Keratinocyte (primary cell): Measurements from ENCODE around the gene TMEM267. TPM values are rescaled to one million over a fixed set of nuclear protein-coding genes. Genes with fewer than 3 reads are reported as not detected.

Experiments
- DNase-seq: peaks from one replicate; pipeline ENCODE4 v3.0.0-alpha.2; 2011; ENCODE audit warnings: low read depth, missing footprints, low spot score
- FAIRE-seq: peaks from 2 replicates; lab custom pipeline; 2011; peaks lifted over from hg19 to GRCh38; lab: Jason Lieb, UNC
- H2AFZ ChIP-seq: 2 replicates; pipeline ENCODE4 v1.6.0; 2012; ENCODE audit warnings: low read length, control low read depth, inconsistent platforms; ENCODE audit not compliant: control insufficient read depth
- H3K27ac ChIP-seq: 2 replicates; pipeline ENCODE4 v1.5.1; 2011; ENCODE audit warnings: low read length; ENCODE audit not compliant: control insufficient read depth, insufficient read depth
- H3K27me3 ChIP-seq: 3 replicates; pipeline ENCODE4 v1.6.0; 2011; ENCODE audit warnings: low read length; ENCODE audit not compliant: control insufficient read depth, insufficient read depth; ENCODE audit errors: extremely low read depth
- H3K36me3 ChIP-seq, 2 experiments: 2 replicates in 1 of 2; 3 replicates in 1 of 2; pipeline ENCODE4 v1.5.1; 2011; ENCODE audit warnings: low read length in 2 of 2, mild to moderate bottlenecking in 1 of 2; ENCODE audit not compliant: control insufficient read depth in 2 of 2, insufficient read depth in 2 of 2; ENCODE audit errors: extremely low read depth in 1 of 2
- H3K4me1 ChIP-seq: 3 replicates; pipeline ENCODE4 v1.5.1; 2011; ENCODE audit warnings: low read length; ENCODE audit not compliant: control insufficient read depth, insufficient read depth; ENCODE audit errors: extremely low read depth
- H3K4me2 ChIP-seq: 3 replicates; pipeline ENCODE4 v1.6.0; 2011; ENCODE audit warnings: low read depth, low read length; ENCODE audit not compliant: control insufficient read depth, insufficient read depth; ENCODE audit errors: extremely low read depth
- H3K4me3 ChIP-seq, 3 experiments: fragments of 200-600 bp in 1 of 3; sonication (generic) in 1 of 3; 2 replicates in 2 of 3; 3 replicates in 1 of 3; pipeline ENCODE4 v1.5.1; 2011 to 2016; ENCODE audit warnings: low read length in 3 of 3, mild to moderate bottlenecking in 3 of 3, control low read depth in 2 of 3, inconsistent platforms in 1 of 3, low read depth in 1 of 3, mixed read lengths in 1 of 3, mixed run types in 1 of 3, moderate library complexity in 1 of 3; ENCODE audit not compliant: control insufficient read depth in 2 of 3, insufficient read depth in 2 of 3; ENCODE audit errors: extremely low read depth in 1 of 3
- H3K79me2 ChIP-seq: 2 replicates; pipeline ENCODE4 v1.6.0; 2012; ENCODE audit warnings: low read length; ENCODE audit not compliant: control insufficient read depth, insufficient read depth
- H3K9ac ChIP-seq: 3 replicates; pipeline ENCODE4 v1.6.0; 2011; ENCODE audit warnings: low read length; ENCODE audit not compliant: control insufficient read depth, insufficient read depth; ENCODE audit errors: extremely low read depth
- H3K9me1 ChIP-seq: 3 replicates; pipeline ENCODE4 v1.6.0; 2011; ENCODE audit warnings: low read length; ENCODE audit not compliant: control insufficient read depth, insufficient read depth; ENCODE audit errors: extremely low read depth
- H3K9me3 ChIP-seq: 2 replicates; pipeline ENCODE4 v1.5.1; 2012; ENCODE audit warnings: low read depth, low read length; ENCODE audit not compliant: control insufficient read depth
- H4K20me1 ChIP-seq: 3 replicates; pipeline ENCODE4 v1.6.0; 2011; ENCODE audit warnings: low read length; ENCODE audit not compliant: control insufficient read depth, insufficient read depth; ENCODE audit errors: extremely low read depth
- CTCF ChIP-seq, 3 experiments: IDR thresholded peaks in 1 of 3; conservative IDR thresholded peaks in 1 of 3; optimal IDR thresholded peaks in 1 of 3; 2 replicates in 2 of 3; 3 replicates in 1 of 3; pipeline versions ENCODE3 to v1.5.1; 2011; ENCODE audit warnings: low read length in 3 of 3, mild to moderate bottlenecking in 3 of 3, moderate library complexity in 2 of 3, control low read depth in 1 of 3, inconsistent platforms in 1 of 3; ENCODE audit not compliant: insufficient read depth in 2 of 3; ENCODE audit errors: extremely low read depth in 1 of 3
- EZH2 ChIP-seq: IDR thresholded peaks from one replicate; pipeline ENCODE4 v1.6.1; 2012; ENCODE audit warnings: inconsistent platforms, mild to moderate bottlenecking, low read length, moderate library complexity
- dilution Hi-C: fragments of 300-500 bp; cut with MboI; formaldehyde crosslinking; loops from one replicate; pipeline ENCODE4 v1.7.0; 2020; ENCODE audit warnings: low sequenced_read_pairs; ENCODE audit not compliant: extremely low pct_ligation_motif_present
- polyA plus RNA-seq, 5 experiments: library from polyadenylated mRNA; depleted of rRNA in 3 of 5; stranded (reverse) in 3 of 5; stranded (forward) in 1 of 5; unstranded in 1 of 5; fragments of >200 nt; gene quantifications; 1 replicate in 1 of 5; 2 replicates in 3 of 5; 3 replicates in 1 of 5; pipeline versions ENCODE4 v1.2.1 to v1.2.3, GENCODE V29; 2011 to 2012; ENCODE audit warnings: missing spikeins in 2 of 5, low read depth in 1 of 5, low replicate concordance in 1 of 5

Gene TMEM267
- polyA plus RNA-seq, 1 donor (not counting 4 experiments of a cell fraction or from before 2014, with no cell fraction given) = 30.7 TPM

DNA sequence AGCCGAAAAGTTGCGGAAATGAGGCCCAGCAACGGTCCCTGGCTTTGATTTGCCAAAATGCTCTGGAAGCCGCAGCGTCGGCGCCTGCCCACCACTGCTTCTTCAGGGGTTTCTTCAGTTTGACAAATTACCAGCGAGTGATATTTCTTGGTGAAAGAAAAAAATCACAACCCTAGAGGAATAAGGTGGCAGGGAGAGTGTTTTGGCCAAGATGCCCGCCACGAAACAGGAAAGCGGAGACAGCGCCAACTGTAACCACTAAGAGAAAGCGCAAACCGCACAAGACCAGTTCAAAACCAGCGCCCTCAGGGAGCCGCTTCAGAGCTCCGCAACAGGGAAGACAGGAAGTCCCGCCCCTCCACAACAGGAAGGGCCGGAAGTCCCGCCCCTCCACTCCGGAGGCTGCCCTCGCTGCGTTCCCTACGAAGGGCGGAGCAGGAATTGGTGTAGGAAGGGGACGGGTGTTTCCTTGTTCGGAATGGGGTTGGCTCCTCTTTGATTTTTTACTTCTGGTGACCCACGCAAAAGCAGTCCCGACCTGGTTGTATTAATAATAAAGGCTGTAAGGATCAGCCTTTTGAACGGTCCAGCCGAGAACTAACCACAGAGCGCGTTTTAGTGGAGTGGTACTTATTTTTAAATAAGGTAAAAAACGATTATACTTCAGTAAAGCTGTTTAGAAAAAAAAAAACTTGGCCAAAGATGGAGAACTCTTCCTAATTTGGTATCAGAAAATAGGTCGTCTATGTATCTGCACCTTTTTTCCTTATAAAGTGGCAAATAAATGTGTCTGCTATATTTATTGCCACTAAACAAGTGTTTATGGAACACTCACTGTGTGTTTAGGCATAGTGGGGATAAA lies 31.4 kb upstream of the TMEM267 start, which contains the start of gene C5orf34:
Gene C5orf34 (minus strand): TSS at position 333 of the 862 bp plus-strand sequence. CDS start 5,809 bp downstream, outside the sequence.
- TF ChIP-seq CTCF (optimal IDR thresholded peaks at IDR 0.05 in 1 of 3, IDR thresholded peaks at IDR 0.05 in 1 of 3, conservative IDR thresholded peaks at IDR 0.05 in 1 of 3; ENCODE audit: extremely low read depth in 1 of 3, insufficient read depth in 2 of 3, low read length in 3 of 3) = no peak
- TF ChIP-seq EZH2 = no peak
- peaks cover 12% of the 10 kb centered on the region for H3K79me2 ChIP-seq
- no peaks in the 10 kb centered on the region for H3K9me1 ChIP-seq
- peak within 1 kb of the TSS; percentile 94 for H3K9ac ChIP-seq
- peaks cover 16% of the 10 kb centered on the region for H3K4me1 ChIP-seq
- dilution Hi-C loops = no loop called here
- FAIRE-seq (peak; percentile 39), DNase-seq (peak; percentile 64)
- H3K4me2 ChIP-seq = peak within 1 kb of the TSS; percentile 87
- H2AFZ ChIP-seq = peak within 1 kb of the TSS; percentile 87
- peak within 1 kb of the TSS; percentile 51 to 87 (median 82) for H3K4me3 ChIP-seq
- no peaks in the 10 kb centered on the region for H3K9me3 ChIP-seq
- no peaks in the 10 kb centered on the region for H3K36me3 ChIP-seq
- no peaks in the 10 kb centered on the region for H3K27me3 ChIP-seq
- H3K27ac ChIP-seq = peak within 1 kb of the TSS; percentile 92
- no peaks in the 10 kb centered on the region for H4K20me1 ChIP-seq

GRCh38 chr5:43514471-43514815 lies 30.8 kb upstream of the TMEM267 start:
- no peak for DNase-seq
- no peaks in the 10 kb centered on the region for H3K27me3 ChIP-seq
- H3K4me1 ChIP-seq = peaks cover 16% of the 10 kb centered on the region
- peak overlapping the region; percentile 94 for H3K9ac ChIP-seq
- dilution Hi-C loops = no loop called here
- H3K9me1 ChIP-seq = no peaks in the 10 kb centered on the region
- peak overlapping the region; percentile 92 for H3K27ac ChIP-seq
- peak overlapping the region; percentile 51 to 87 (median 82) for H3K4me3 ChIP-seq
- H3K36me3 ChIP-seq = no peaks in the 10 kb centered on the region
- H3K4me2 ChIP-seq = peak overlapping the region; percentile 87
- TF ChIP-seq EZH2 (no peak), CTCF (optimal IDR thresholded peaks at IDR 0.05 in 1 of 3, IDR thresholded peaks at IDR 0.05 in 1 of 3, conservative IDR thresholded peaks at IDR 0.05 in 1 of 3; ENCODE audit: extremely low read depth in 1 of 3, insufficient read depth in 2 of 3, low read length in 3 of 3) (no peak)
- no peaks in the 10 kb centered on the region for H4K20me1 ChIP-seq
- FAIRE-seq = no peak
- no peaks in the 10 kb centered on the region for H3K9me3 ChIP-seq
- peaks cover 12% of the 10 kb centered on the region for H3K79me2 ChIP-seq
- H2AFZ ChIP-seq = peak overlapping the region; percentile 87
